ENCODE data around the gene EPN1. TPM values are rescaled to one million over a fixed set of nuclear protein-coding genes. Genes with fewer than 3 reads are reported as not detected.

EPN1 gene
- total RNA-seq: 100 to 1,000 TPM; 121 to 242 (median 185) TPM

DNA sequence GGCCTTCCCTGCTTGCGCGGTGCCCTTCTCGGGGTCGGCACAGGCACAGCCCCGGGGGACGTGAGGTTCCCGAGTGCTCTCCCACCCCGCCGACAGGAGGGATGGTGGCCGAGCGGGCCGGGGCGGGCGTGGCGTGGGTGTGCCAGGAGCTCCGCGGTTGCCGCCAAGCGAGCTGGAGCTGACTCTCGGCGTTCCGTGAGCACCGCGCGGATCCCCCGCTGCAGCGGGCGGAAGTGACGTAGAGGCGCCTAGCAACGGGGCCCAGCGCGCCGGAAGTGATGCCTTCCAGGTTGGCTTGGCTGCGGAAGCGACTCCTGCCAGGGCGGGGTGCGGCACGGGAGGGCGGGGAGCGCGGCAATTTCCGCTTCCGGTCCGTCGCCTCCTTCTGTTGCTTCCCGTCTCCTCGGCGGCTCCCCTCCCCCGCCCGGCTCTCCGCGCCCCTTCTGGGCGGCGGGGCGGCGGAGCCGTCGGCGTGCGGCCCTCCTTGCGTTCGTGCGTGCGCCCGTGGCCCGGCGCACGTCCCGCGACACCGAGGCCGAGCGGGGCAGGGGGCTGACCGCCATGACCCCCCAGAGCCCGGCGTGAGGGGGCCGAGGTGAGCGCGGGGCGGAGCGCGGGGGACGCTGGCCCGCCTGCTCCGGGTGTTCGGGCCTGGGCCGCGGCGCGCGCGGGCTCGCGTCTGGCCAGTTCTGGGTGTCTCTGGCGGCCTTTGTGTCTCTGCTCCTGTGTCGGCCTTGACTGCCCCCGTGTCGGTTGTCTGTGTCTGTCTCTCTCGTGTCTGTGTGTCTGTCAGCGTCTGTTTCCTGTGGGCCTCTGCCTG is at the start of gene EPN1:
Gene EPN1, plus strand, starts transcription at position 386 of the 820 bp plus-strand sequence. CDS start 3,402 bp downstream, outside the sequence.
- peak; percentile 54 to 86 (median 81) for TF ChIP-seq POLR2AphosphoS5 (IDR thresholded peaks at IDR 0.05)
- TF ChIP-seq, protein P1, sequence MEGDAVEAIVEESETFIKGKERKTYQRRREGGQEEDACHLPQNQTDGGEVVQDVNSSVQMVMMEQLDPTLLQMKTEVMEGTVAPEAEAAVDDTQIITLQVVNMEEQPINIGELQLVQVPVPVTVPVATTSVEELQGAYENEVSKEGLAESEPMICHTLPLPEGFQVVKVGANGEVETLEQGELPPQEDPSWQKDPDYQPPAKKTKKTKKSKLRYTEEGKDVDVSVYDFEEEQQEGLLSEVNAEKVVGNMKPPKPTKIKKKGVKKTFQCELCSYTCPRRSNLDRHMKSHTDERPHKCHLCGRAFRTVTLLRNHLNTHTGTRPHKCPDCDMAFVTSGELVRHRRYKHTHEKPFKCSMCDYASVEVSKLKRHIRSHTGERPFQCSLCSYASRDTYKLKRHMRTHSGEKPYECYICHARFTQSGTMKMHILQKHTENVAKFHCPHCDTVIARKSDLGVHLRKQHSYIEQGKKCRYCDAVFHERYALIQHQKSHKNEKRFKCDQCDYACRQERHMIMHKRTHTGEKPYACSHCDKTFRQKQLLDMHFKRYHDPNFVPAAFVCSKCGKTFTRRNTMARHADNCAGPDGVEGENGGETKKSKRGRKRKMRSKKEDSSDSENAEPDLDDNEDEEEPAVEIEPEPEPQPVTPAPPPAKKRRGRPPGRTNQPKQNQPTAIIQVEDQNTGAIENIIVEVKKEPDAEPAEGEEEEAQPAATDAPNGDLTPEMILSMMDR (IDR thresholded peaks at IDR 0.05): no peak
- TF ChIP-seq POLR2A (IDR thresholded peaks at IDR 0.05): peak; percentile 51
- peaks cover 22 to 55% (median 35%) of the 10 kb centered on the region in 4 donors for H3K4me1 ChIP-seq
- no peaks in the 10 kb centered on the region for H3K9me3 ChIP-seq
- H3K36me3 ChIP-seq: peaks cover 0 to 21% (median 9%) of the 10 kb centered on the region in 4 donors
- H3K27me3 ChIP-seq: no peaks in the 10 kb centered on the region
- in situ Hi-C loops (cut with MboI; ENCODE audit: low pct_ligation_motif_present in 1 of 4, low pct_unique_long_range_greater_than_20kb in 1 of 4, low sequenced_read_pairs in 3 of 4): no loop called here
- peak within 1 kb of the TSS; percentile 65 to 100 (median 86) for H3K4me3 ChIP-seq
- peak within 1 kb of the TSS; percentile 92 to 99 (median 95) for H3K27ac ChIP-seq
- peak; percentile 98 for DNase-seq
- intact Hi-C loops (cut with DNase I; ENCODE audit: low total_unique reads): no loop called here
- 1% methylated on average over 56 of the region's 101 CpGs; no CpG with 5 or more reads in 1 of the 2 donors for WGBS, 2 donors (ENCODE audit: low coverage in 1 of 2)

- TF ChIP-seq POLR2AphosphoS5 (IDR thresholded peaks at IDR 0.05) (no peak), POLR2A (IDR thresholded peaks at IDR 0.05) (no peak), EP300 (IDR thresholded peaks at IDR 0.05; ENCODE audit: low read depth) (no peak)
- TF ChIP-seq, protein P1 (IDR thresholded peaks at IDR 0.05): no peak
- peaks cover 0 to 5% (median 1%) of the 10 kb centered on the region in 4 donors for H3K36me3 ChIP-seq
- H3K27ac ChIP-seq: no peak overlapping the region
- WGBS, 2 donors (ENCODE audit: low coverage in 1 of 2): 73 to 83% methylated on average over 11 of the region's 11 CpGs
- H3K9me3 ChIP-seq: no peaks in the 10 kb centered on the region
- H3K27me3 ChIP-seq: no peaks in the 10 kb centered on the region
- DNase-seq: no peak
- no peak overlapping the region for H3K4me3 ChIP-seq
- H3K4me1 ChIP-seq: peaks cover 0 to 14% (median 6%) of the 10 kb centered on the region in 4 donors
- intact Hi-C loops (cut with DNase I; ENCODE audit: low total_unique reads) (no loop called here), in situ Hi-C loops (cut with MboI; ENCODE audit: low pct_ligation_motif_present in 1 of 4, low pct_unique_long_range_greater_than_20kb in 1 of 4, low sequenced_read_pairs in 3 of 4) (loop anchor here in 1 of 4 donors (10.0 kb wide), 1 partner anchor 112 kb away; no protein-coding TSS in a partner anchor)
Measured at GRCh38 chr19:55626350-55626749, 48.7 kb upstream of the EPN1 start.

GRCh38 chr19:55632463-55632834 is 42.6 kb upstream of the EPN1 start:
- Histone ChIP-seq H3K9me3 (no peaks in the 10 kb centered on the region), H3K4me1 (peaks cover 15 to 33% (median 20%) of the 10 kb centered on the region in 4 donors), H3K27ac (peak overlapping the region; percentile 16 to 97 (median 56)), H3K4me3 (no peak overlapping the region), H3K27me3 (no peaks in the 10 kb centered on the region), H3K36me3 (no peaks in the 10 kb centered on the region)
- intact Hi-C loops (cut with DNase I; ENCODE audit: low total_unique reads): loop anchor here (2.0 kb wide), 1 partner anchor 20 kb away; no protein-coding TSS in a partner anchor
- peak; percentile 94 for DNase-seq
- WGBS, 2 donors (ENCODE audit: low coverage in 1 of 2): 19 to 100% methylated on average over 1 to 3 of the region's 3 CpGs
- in situ Hi-C loops (cut with MboI; ENCODE audit: low pct_ligation_motif_present in 1 of 4, low pct_unique_long_range_greater_than_20kb in 1 of 4, low sequenced_read_pairs in 3 of 4): no loop called here
- no peak for TF ChIP-seq POLR2A (IDR thresholded peaks at IDR 0.05)
- TF ChIP-seq, protein P1 (IDR thresholded peaks at IDR 0.05): peak; percentile 85 to 96 (median 90)

GRCh38 chr19:55633861-55634260 is 41.2 kb upstream of the EPN1 start:
- peak overlapping the region in 1 of 4 donors; percentile 95 for H3K4me3 ChIP-seq

More at GRCh38 chr19:55633861-55634260, 41.2 kb upstream of the EPN1 start:
- H3K27ac ChIP-seq: peak overlapping the region; percentile 87 to 99 (median 97)
- H3K36me3 ChIP-seq: no peaks in the 10 kb centered on the region
- DNase-seq: no peak
- 72 to 77% methylated on average over 5 to 8 of the region's 8 CpGs for WGBS, 2 donors (ENCODE audit: low coverage in 1 of 2)
- in situ Hi-C loops (cut with MboI; ENCODE audit: low pct_ligation_motif_present in 1 of 4, low pct_unique_long_range_greater_than_20kb in 1 of 4, low sequenced_read_pairs in 3 of 4): no loop called here
- TF ChIP-seq POLR2AphosphoS5 (IDR thresholded peaks at IDR 0.05) (no peak), EP300 (IDR thresholded peaks at IDR 0.05; ENCODE audit: low read depth) (no peak), POLR2A (IDR thresholded peaks at IDR 0.05) (no peak)
- TF ChIP-seq, protein P1 (IDR thresholded peaks at IDR 0.05): no peak
- H3K9me3 ChIP-seq: no peaks in the 10 kb centered on the region
- no peaks in the 10 kb centered on the region for H3K27me3 ChIP-seq
- peaks cover 15 to 40% (median 20%) of the 10 kb centered on the region in 4 donors for H3K4me1 ChIP-seq
- intact Hi-C loops (cut with DNase I; ENCODE audit: low total_unique reads): loop anchor here (2.0 kb wide), 1 partner anchor 19 kb away; no protein-coding TSS in a partner anchor

Data from transverse colon (tissue), 4 donors.